AML-193 (cell line): ENCODE results near the gene RASA3.
"Not testable (repeated sequence)": the region's sequence is repeated elsewhere in the genome, so short reads cannot be mapped to it uniquely, and the experiment has no call there.

Experiments
- DNase-seq, 2 experiments: peaks; one replicate each; lab custom pipeline; 2025; lab: John Stamatoyannopoulos, UW

RASA3 gene

GRCh38 chr13:114002771-114003321, 129.6 kb downstream of the RASA3 start:
- no peak for DNase-seq

DNA sequence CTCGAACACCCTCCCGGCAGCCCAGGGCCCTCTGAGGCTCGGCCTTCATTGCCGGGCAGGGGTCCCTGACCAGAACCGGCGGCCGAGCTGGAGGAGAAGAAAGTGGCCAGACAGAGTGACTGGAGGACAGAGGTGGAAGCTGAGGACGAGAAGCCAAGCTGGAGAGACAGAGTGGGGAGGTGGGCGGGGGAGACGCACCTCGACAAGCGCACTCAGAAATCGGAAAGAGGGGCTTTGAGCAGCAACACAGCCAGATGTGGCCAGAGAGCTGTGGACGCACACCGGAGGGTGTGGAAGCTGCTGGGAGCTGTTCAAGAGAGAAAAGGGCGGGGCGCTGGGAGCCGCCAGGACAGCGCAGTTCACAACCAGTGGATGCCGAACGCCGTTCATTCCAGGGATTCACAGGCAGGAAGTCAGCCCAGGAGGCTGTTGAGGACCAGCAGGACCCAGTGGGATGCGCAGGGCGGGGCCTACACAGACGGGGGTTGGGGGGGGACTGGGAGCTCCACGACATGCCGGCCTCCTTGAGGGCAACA, 130.3 kb downstream of the RASA3 start:
- no peak for DNase-seq

GRCh38 chr13:114001331-114002008, 131.0 kb downstream of the RASA3 start:
- no peak for DNase-seq

GRCh38 chr13:114000151-114001040, 132.0 kb downstream of the RASA3 start:
- no peak for DNase-seq

- no peak for DNase-seq
Measured at GRCh38 chr13:113999618-113999910, 132.9 kb downstream of the RASA3 start.

- no peak for DNase-seq
Measured at GRCh38 chr13:113998781-113999617, 133.4 kb downstream of the RASA3 start.

GRCh38 chr13:113997845-113998751, 134.3 kb downstream of the RASA3 start:
- no peak for DNase-seq

GRCh38 chr13:113996912-113997745, 135.3 kb downstream of the RASA3 start:
- DNase-seq = no peak

- no peak for DNase-seq
Measured at GRCh38 chr13:113996081-113996911, 136.1 kb downstream of the RASA3 start.

DNA sequence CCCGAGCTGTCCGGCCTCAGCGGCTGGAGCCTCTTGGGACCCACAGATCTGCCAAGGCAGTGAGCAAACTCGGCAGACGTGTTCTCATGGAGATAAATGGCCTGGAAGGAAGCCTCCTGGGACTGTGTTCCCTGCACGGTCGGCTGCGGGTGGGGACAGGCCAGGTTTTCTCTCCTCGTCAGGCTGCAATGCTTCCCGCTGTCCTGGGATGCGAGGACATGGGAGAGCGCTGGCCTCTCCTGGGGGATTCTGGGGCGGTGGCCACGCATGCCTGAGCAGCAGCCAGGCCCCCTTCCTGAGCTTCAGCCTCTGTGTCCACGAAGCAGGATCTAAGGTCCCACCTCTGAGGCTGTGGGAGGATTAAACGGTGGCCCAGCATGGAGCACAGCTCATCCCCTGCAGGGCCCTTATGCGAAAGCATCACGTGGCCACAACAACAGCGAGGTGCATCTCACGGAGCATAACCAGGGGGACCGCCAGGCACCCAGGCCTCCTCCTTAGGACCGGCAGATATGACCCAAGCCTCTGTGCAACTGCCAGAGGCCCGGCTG, 137.3 kb downstream of the RASA3 start:
- DNase-seq = no peak

GRCh38 chr13:113992276-113993005, 140.0 kb downstream of the RASA3 start:
- no peak for DNase-seq

GRCh38 chr13:113991676-113992179, 140.7 kb downstream of the RASA3 start:
- DNase-seq = no peak

- no peak for DNase-seq
Measured at GRCh38 chr13:113991191-113991669, 141.2 kb downstream of the RASA3 start.

- no peak for DNase-seq
Measured at GRCh38 chr13:113990321-113990837, 142.0 kb downstream of the RASA3 start.

DNA sequence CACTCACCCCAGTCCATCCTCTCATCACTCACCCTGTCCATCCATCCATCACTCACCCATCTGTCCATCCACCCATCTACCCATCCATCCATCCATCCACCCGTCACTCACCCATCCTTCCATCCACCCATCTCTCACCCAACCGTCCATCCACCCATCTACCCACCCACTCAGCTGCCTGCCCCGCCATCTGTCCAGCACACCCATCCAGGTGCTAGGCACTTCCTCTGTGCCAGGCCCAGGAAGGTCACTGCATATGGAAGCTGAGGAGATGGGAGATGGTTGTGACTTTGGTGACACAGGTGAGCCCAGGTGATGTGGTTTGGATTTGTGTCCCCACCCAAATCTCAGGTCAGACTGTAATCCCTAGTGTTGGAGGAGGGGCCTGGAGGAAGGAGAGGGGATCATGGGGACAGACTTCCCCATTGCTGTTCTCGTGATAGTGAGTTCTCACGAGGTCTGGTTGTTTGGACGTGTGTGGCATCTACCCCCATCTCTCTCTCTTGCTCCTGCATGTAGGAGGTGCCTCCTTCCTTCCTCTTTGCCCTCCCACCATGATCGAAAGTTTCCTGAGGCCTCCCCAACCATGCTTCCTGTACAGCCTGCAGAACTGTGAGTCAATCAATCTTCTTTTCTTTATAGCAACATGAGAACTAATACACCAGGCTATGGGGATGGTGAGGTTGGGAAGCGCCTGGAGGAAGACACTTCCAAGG, 142.7 kb downstream of the RASA3 start:
- no peak for DNase-seq

- DNase-seq = not testable (repeated sequence)
Measured at GRCh38 chr13:113988859-113989258, 143.6 kb downstream of the RASA3 start.

GRCh38 chr13:113982296-113982661, 150.1 kb downstream of the RASA3 start:
- DNase-seq = no peak
